HepG2 (cell line): ENCODE results near the gene SYNGR2. TPM values are rescaled to one million over a fixed set of nuclear protein-coding genes. Genes with fewer than 3 reads are reported as not detected.
A peak's percentile ranks its signal among the peaks of the same experiment; 100 is the strongest.

Source experiments
- ATAC-seq: fragments of 200-7000 bp; cut with Tn5 transposase; 3 replicates; pipeline ENCODE4 v1.9.1; 2020; ENCODE audit warnings: mild to moderate bottlenecking, moderate library complexity
- BruUV-seq: library from RNA; stranded (reverse); fragments of 400-500 nt; replicated peaks from 2 replicates; lab custom pipeline; 2021; lab: Mats Ljungman, UMichigan
- CTCF ChIA-PET: fragments of 300-600 bp; formaldehyde crosslinking; extraction: SDS; loops from one replicate; lab custom pipeline; 2021; ENCODE audit warnings: low total read pairs, inconsistent platforms, low intra/inter-chr PET ratio; lab: Yijun Ruan, JAX
- POLR2A ChIA-PET: fragments of 350-600 bp; sonication (Branson Sonifier 250); formaldehyde crosslinking; loops from one replicate; lab custom pipeline; 2020; ENCODE audit warnings: antibody characterized with exemption, inconsistent platforms; lab: Yijun Ruan, JAX
- DNase-seq: peaks from one replicate; pipeline ENCODE4 v3.0.0-alpha.2; 2015; ENCODE audit warnings: low spot score
- FAIRE-seq: peaks from 3 replicates; lab custom pipeline; 2011; peaks lifted over from hg19 to GRCh38; lab: Jason Lieb, UNC
- H2AFZ ChIP-seq: one replicate; pipeline ENCODE4 v1.6.1; 2011; ENCODE audit warnings: low read length, inconsistent platforms
- H3K27ac ChIP-seq: fragments of 300-600 bp; 3 replicates; pipeline ENCODE4 v1.8.0; 2011; ENCODE audit warnings: mixed run types, mild to moderate bottlenecking, mixed read lengths, low read length, inconsistent platforms; ENCODE audit not compliant: insufficient read depth; ENCODE audit errors: extremely low read length
- H3K27me3 ChIP-seq, 2 experiments: fragments of 200-600 bp in 1 of 2; 2 replicates in 1 of 2; 3 replicates in 1 of 2; pipeline versions ENCODE4 v1.6.0 to v1.8.0; 2011; ENCODE audit warnings: low read length in 2 of 2, mild to moderate bottlenecking in 2 of 2, moderate library complexity in 2 of 2, inconsistent platforms in 1 of 2; ENCODE audit not compliant: insufficient read depth in 2 of 2, control insufficient read depth in 1 of 2
- H3K36me3 ChIP-seq, 2 experiments: fragments of 200-600 bp in 1 of 2; replicated peaks in 1 of 2; 2 replicates in 1 of 2; 3 replicates in 1 of 2; pipeline versions ENCODE4 v1.5.1 to v1.8.0; 2011; ENCODE audit warnings: low read length in 2 of 2, inconsistent platforms in 1 of 2; ENCODE audit not compliant: insufficient read depth in 2 of 2, control insufficient read depth in 1 of 2
- H3K4me1 ChIP-seq: 2 replicates; pipeline ENCODE4 v1.5.1; 2012; ENCODE audit warnings: low read length, inconsistent platforms; ENCODE audit not compliant: insufficient read depth
- H3K4me2 ChIP-seq: 2 replicates; pipeline ENCODE4 v1.6.0; 2011; ENCODE audit warnings: low read depth, low read length, inconsistent platforms
- H3K4me3 ChIP-seq, 3 experiments: fragments of 200-600 bp in 1 of 3; sonication (generic), shearing (Covaris generic) in 1 of 3; replicated peaks in 1 of 3; 2 replicates each; pipeline ENCODE4 v1.5.1; 2011 to 2016; ENCODE audit warnings: low read length in 3 of 3, inconsistent platforms in 2 of 3, low read depth in 2 of 3, mild to moderate bottlenecking in 2 of 3, control low read depth in 1 of 3, mixed read lengths in 1 of 3; ENCODE audit not compliant: insufficient read depth in 1 of 3
- H3K79me2 ChIP-seq: one replicate; pipeline ENCODE4 v1.6.1; 2011; ENCODE audit warnings: low read length, inconsistent platforms; ENCODE audit not compliant: insufficient read depth
- H3K9ac ChIP-seq: 2 replicates; pipeline ENCODE4 v1.6.0; 2011; ENCODE audit warnings: mild to moderate bottlenecking, low read depth, low read length, inconsistent platforms; ENCODE audit not compliant: insufficient read depth
- H3K9me3 ChIP-seq: 2 replicates; pipeline ENCODE4 v1.5.1; 2012; ENCODE audit warnings: mild to moderate bottlenecking, low read length
- H4K20me1 ChIP-seq: 2 replicates; pipeline ENCODE4 v1.6.0; 2011; ENCODE audit warnings: inconsistent platforms, mild to moderate bottlenecking, low read length, moderate library complexity; ENCODE audit not compliant: insufficient read depth
- AGO2 ChIP-seq: fragments of 200-400 bp; formaldehyde crosslinking; optimal IDR thresholded peaks from 2 replicates; pipeline ENCODE3; 2017; ENCODE audit warnings: mild to moderate bottlenecking, low read depth, low read length, moderate library complexity
- CEBPB ChIP-seq: IDR thresholded peaks from 2 replicates; pipeline ENCODE4 v1.6.1; 2011; ENCODE audit warnings: low read depth, low read length, improper control_type of control experiment, borderline replicate concordance
- FOSL2 ChIP-seq: sonication (generic); formaldehyde crosslinking; IDR thresholded peaks from 2 replicates; pipeline ENCODE4 v1.4.0; 2020; ENCODE audit warnings: missing genetic modification reagents
- GABPB1 ChIP-seq: IDR thresholded peaks from 2 replicates; pipeline ENCODE4 v1.6.1; 2016; ENCODE audit warnings: mild to moderate bottlenecking, missing genetic modification reagents, moderate library complexity, missing compliant biosample characterization
- RBFOX2 ChIP-seq: fragments of 200-400 bp; formaldehyde crosslinking; IDR thresholded peaks from 2 replicates; pipeline ENCODE4 v1.6.1; 2017; ENCODE audit warnings: low read depth, mild to moderate bottlenecking, low read length
- SRSF1 ChIP-seq: fragments of 200-400 bp; formaldehyde crosslinking; optimal IDR thresholded peaks from 2 replicates; pipeline ENCODE3; 2017; ENCODE audit warnings: mild to moderate bottlenecking, low read depth, low read length, moderate library complexity
- TIGD3 ChIP-seq: sonication (generic); formaldehyde crosslinking; IDR thresholded peaks from 2 replicates; pipeline ENCODE4 v1.5.1; 2020; ENCODE audit warnings: mild to moderate bottlenecking, missing genetic modification reagents, borderline replicate concordance
- ZBTB33 ChIP-seq: sonication (generic); formaldehyde crosslinking; IDR thresholded peaks from 2 replicates; pipeline ENCODE4 v1.4.0; 2020; ENCODE audit warnings: missing genetic modification reagents
- ZNF329 ChIP-seq: sonication (generic); formaldehyde crosslinking; IDR thresholded peaks from 2 replicates; pipeline ENCODE4 v1.9.0; 2021; ENCODE audit warnings: low read depth, mild to moderate bottlenecking, missing genetic modification reagents
- ZNF44 ChIP-seq: sonication (generic); formaldehyde crosslinking; IDR thresholded peaks from 2 replicates; pipeline ENCODE4 v1.5.1; 2020; ENCODE audit warnings: mild to moderate bottlenecking, missing genetic modification reagents
- ZNF512B ChIP-seq: sonication (generic); formaldehyde crosslinking; IDR thresholded peaks from 2 replicates; pipeline ENCODE4 v1.5.1; 2020; ENCODE audit warnings: missing genetic modification reagents, mild to moderate bottlenecking, borderline replicate concordance
- ZNF576 ChIP-seq: sonication (generic); formaldehyde crosslinking; IDR thresholded peaks from 2 replicates; pipeline ENCODE4 v1.4.0; 2020; ENCODE audit warnings: mild to moderate bottlenecking, missing genetic modification reagents
- WGBS: methylation state at CpG from one replicate; pipeline ENCODE4 v1.1.6; 2017; ENCODE audit warnings: low lambda C conversion rate; 5-methylcytosine and 5-hydroxymethylcytosine counted together
- in situ Hi-C: cut with HindIII; loops from 2 replicates; pipeline ENCODE4 v1.10.0; 2017; ENCODE audit warnings: low pct_unique_long_range_greater_than_20kb; ENCODE audit not compliant: extremely low pct_ligation_motif_present
- intact Hi-C: fragments of 100-400 bp; cut with micrococcal nuclease; formaldehyde crosslinking; loops from one replicate; pipeline ENCODE4 v1.10.0; 2022; ENCODE audit not compliant: unreplicated experiment
- polyA plus RNA-seq, 8 experiments: library from polyadenylated mRNA; depleted of rRNA in 3 of 8; stranded (reverse) in 7 of 8; unstranded in 1 of 8; fragments of >200 nt; fragmentation: Illumina TruSeq in 4 of 8; extraction: Trizol in 4 of 8; gene quantifications; 2 replicates each; pipeline versions ENCODE4 v1.2.1 to v1.2.3, GENCODE V29; 2011 to 2016; ENCODE audit warnings: low read depth in 4 of 8, missing spikeins in 1 of 8, mixed read lengths in 1 of 8; ENCODE audit not compliant: insufficient read depth in 1 of 8
- total RNA-seq, 5 experiments: library from RNA; depleted of rRNA; stranded (reverse); fragments of >200 nt; fragmentation: Illumina TruSeq; extraction: Trizol; gene quantifications; 2 replicates each; pipeline ENCODE4 v1.2.3, GENCODE V29; 2016; ENCODE audit warnings: low read depth in 1 of 5

The SYNGR2 gene
- total and polyA plus RNA-seq, 2 of the 13 experiments (the other 11 are each of a cell fraction or from before 2014, with no cell fraction given) = 46.7 to 170 TPM

GRCh38 chr17:78179372-78179771 is 11.0 kb downstream of the SYNGR2 start:
- no peak overlapping the region for H3K4me3 ChIP-seq
- FAIRE-seq (no peak), DNase-seq (no peak), ATAC-seq (no peak)
- H3K9ac ChIP-seq = no peak overlapping the region
- BruUV-seq = no TSS peak
- no peaks in the 10 kb centered on the region for H3K9me3 ChIP-seq
- WGBS = 92% methylated on average over 17 of the region's 17 CpGs
- peaks cover 18% of the 10 kb centered on the region for H3K4me1 ChIP-seq
- no peaks in the 10 kb centered on the region for H4K20me1 ChIP-seq
- no peak overlapping the region for H3K27ac ChIP-seq
- peaks cover 2% of the 10 kb centered on the region for H3K79me2 ChIP-seq
- ChIA-PET CTCF (no interaction called here), POLR2A (interaction anchor here (1.2 kb wide), 1 partner anchor 9 kb away, joined by 7 read pairs; no protein-coding TSS in a partner anchor)
- in situ Hi-C loops (no loop called here), intact Hi-C loops (no loop called here)
- H3K36me3 ChIP-seq = peaks cover 19 to 77% of the 10 kb centered on the region in 2 experiments
- TF ChIP-seq GABPB1 (CRISPR knock-in tag) (no peak), CEBPB (peak; percentile 50; the same call in 1 of the 2 replicates), AGO2 (peak; percentile 73), ZBTB33 (CRISPR knock-in tag) (peak; percentile 45; the same call in 1 of the 2 replicates), FOSL2 (peak; percentile 67)
- no peak overlapping the region for H3K4me2 ChIP-seq
- no peak overlapping the region for H2AFZ ChIP-seq
- H3K27me3 ChIP-seq = no peaks in the 10 kb centered on the region

GRCh38 chr17:78180083-78180482 is 11.7 kb downstream of the SYNGR2 start:
- no peak overlapping the region for H3K9ac ChIP-seq
- in situ Hi-C loops = no loop called here
- no TSS peak for BruUV-seq
- H3K4me2 ChIP-seq = no peak overlapping the region
- intact Hi-C loops = no loop called here
- peaks cover 18 to 82% of the 10 kb centered on the region in 2 experiments for H3K36me3 ChIP-seq
- CTCF ChIA-PET = no interaction called here
- ATAC-seq = no peak
- DNase-seq = no peak
- POLR2A ChIA-PET = interaction anchor here (0.7 to 1.2 kb wide), 2 partner anchors 8 to 61 kb away, joined by 3 to 7 read pairs; no protein-coding TSS in a partner anchor
- no peak overlapping the region for H3K4me3 ChIP-seq
- WGBS = 95% methylated on average over 14 of the region's 14 CpGs
- no peaks in the 10 kb centered on the region for H4K20me1 ChIP-seq
- no peaks in the 10 kb centered on the region for H3K9me3 ChIP-seq
- no peaks in the 10 kb centered on the region for H3K27me3 ChIP-seq
- H3K27ac ChIP-seq = no peak overlapping the region
- H3K79me2 ChIP-seq = peaks cover 7% of the 10 kb centered on the region
- FAIRE-seq = no peak
- H3K4me1 ChIP-seq = peaks cover 23% of the 10 kb centered on the region
- no peak overlapping the region for H2AFZ ChIP-seq
- TF ChIP-seq RBFOX2 (no peak), TIGD3 (CRISPR knock-in tag) (no peak), SRSF1 (no peak), ZNF512B (no peak), ZNF44 (CRISPR knock-in tag) (no peak), ZNF576 (CRISPR knock-in tag) (no peak), ZNF329 (no peak)
